HG02610 (cell line): Measurements from ENCODE around the gene PXT1.
"Not testable (repeated sequence)": the region's sequence is repeated elsewhere in the genome, so short reads cannot be mapped to it uniquely, and the experiment has no call there.

ENCODE experiments used
- ATAC-seq: cut with Tn5 transposase; IDR thresholded peaks from one replicate; pipeline ENCODE4 v1.9.1; 2021; ENCODE audit warnings: mild to moderate bottlenecking, moderate library complexity; ENCODE audit not compliant: unreplicated experiment

The PXT1 gene

GRCh38 chr6:36444470-36444869, 1.8 kb upstream of the PXT1 start:
- ATAC-seq, result no peak

- ATAC-seq, result no peak
Measured at GRCh38 chr6:36443471-36444428, 1.1 kb upstream of the PXT1 start.

DNA sequence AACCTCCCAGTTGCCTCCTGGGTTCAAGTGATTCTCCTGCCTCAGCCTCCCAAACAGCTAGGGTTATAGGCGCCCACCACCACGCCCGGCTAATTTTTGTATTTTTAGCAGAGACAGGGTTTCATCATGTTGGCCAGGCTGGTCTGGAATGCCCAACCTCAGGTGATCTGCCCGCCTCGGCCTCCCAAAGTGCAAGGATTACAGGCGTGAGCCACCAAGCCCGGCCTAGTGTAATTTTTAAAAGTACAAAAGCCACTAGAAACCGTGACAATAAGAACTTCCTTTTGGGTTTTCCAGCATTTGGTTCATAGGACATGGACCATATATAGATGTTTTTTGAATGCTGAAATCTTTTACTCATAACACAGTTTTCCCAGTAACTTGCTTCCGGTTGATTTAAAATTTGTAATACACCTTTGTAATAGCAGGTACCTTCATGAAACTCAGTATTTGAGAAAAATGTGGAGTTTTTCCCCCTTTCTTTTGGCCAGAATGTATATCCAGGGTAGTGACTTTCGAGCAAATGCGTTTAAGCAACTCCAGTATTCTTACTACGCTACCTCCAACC, 467 bp downstream of the PXT1 start:
- no peak for ATAC-seq

DNA sequence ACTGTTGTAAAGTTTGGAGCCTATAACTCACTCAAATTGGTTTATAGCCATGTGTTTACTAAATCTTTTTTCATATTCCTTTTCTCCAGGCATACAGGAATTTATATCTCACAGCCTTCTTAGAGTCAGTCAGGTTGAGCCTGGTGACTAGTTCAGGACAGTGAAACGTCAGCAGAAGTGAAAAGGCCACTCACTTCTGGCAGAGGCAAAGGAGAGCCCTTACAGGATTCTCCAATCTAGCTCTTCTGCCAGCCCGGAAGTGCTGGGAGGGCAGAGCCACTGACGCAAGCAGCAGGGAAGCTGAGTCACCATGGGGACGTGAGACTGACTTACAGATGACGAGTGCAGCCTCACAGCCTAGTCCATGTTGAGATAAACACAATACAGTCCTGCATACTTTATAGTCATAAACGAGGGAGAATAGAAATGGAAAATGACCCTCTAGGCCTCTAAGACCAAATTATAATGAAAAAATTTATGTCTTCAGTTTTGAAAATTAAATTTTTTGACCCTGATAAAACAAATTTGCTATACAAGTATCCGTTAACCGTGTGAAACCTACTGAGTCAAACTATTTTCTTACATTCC, 1.3 kb downstream of the PXT1 start:
- ATAC-seq, result peak; percentile 75

- no peak for ATAC-seq
Measured at GRCh38 chr6:36436466-36436865, 6.2 kb downstream of the PXT1 start.

- peak; percentile 66 for ATAC-seq
Measured at GRCh38 chr6:36432151-36432671, 10.4 kb downstream of the PXT1 start.

GRCh38 chr6:36431197-36431596, 11.5 kb downstream of the PXT1 start:
- no peak for ATAC-seq

- ATAC-seq, result no peak
Measured at GRCh38 chr6:36430351-36430750, 12.3 kb downstream of the PXT1 start.

GRCh38 chr6:36428911-36429310, 13.7 kb downstream of the PXT1 start:
- ATAC-seq, result no peak

GRCh38 chr6:36426622-36427021, 16.0 kb downstream of the PXT1 start:
- no peak for ATAC-seq

GRCh38 chr6:36423101-36423824, 19.4 kb downstream of the PXT1 start:
- ATAC-seq, result peak; percentile 92

DNA sequence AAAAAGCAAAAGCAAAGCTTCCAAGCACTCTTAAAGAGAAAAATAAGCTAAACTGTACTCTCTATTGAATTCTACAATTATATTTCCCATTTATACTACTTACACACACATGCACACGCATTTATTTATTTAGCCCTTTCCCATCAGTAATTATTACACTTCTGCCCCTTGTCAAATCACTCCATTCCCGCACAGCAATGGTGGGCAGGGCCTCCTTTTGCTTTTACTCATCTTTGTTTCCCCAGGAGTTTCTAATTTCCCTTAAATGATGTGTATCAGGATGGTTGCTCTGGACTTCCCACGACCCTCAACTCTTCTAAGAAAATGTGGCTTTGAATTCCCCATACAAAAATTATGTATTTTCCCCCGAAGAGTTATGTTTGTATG, 19.9 kb downstream of the PXT1 start:
- ATAC-seq, result peak; percentile 3

GRCh38 chr6:36419310-36419709, 23.3 kb downstream of the PXT1 start:
- no peak for ATAC-seq

DNA sequence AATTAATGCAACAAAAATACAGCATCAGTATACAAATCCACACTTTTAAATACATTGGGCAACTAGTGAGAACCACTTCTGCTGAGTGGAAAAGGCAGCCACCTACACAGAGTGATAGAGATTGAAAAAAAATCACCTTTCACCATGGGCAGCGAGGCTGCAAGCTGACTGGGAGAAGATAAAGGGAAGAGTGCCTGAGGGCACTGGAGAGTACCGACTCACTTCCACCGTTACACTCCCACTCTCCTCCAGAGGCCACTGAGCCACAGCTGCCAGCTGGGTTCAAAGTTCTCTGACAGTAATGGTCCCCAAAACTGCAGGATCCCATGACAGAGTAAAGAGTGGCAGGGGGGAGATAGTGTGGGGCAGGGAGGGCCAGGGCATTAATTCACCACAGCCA, 24.1 kb downstream of the PXT1 start:
- no peak for ATAC-seq

DNA sequence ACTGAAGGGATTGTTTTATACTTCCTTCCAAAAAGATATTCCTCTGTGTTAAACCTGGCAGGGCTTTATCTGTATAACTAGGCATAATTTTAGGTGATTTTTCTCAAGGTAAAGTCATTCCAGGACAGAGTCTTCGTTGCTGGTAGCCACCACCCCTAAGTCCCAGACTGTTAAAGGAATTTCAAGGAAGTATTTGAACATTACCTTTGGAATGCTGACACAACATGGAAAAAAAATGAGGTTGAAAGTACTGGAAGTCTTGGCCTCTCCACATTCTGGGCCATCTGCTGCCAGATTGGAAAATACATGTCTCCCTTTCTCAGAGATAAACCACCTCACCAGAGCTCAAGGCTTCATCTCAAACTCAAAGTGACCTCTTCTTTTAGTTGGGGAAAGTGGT, 28.2 kb downstream of the PXT1 start:
- no peak for ATAC-seq

DNA sequence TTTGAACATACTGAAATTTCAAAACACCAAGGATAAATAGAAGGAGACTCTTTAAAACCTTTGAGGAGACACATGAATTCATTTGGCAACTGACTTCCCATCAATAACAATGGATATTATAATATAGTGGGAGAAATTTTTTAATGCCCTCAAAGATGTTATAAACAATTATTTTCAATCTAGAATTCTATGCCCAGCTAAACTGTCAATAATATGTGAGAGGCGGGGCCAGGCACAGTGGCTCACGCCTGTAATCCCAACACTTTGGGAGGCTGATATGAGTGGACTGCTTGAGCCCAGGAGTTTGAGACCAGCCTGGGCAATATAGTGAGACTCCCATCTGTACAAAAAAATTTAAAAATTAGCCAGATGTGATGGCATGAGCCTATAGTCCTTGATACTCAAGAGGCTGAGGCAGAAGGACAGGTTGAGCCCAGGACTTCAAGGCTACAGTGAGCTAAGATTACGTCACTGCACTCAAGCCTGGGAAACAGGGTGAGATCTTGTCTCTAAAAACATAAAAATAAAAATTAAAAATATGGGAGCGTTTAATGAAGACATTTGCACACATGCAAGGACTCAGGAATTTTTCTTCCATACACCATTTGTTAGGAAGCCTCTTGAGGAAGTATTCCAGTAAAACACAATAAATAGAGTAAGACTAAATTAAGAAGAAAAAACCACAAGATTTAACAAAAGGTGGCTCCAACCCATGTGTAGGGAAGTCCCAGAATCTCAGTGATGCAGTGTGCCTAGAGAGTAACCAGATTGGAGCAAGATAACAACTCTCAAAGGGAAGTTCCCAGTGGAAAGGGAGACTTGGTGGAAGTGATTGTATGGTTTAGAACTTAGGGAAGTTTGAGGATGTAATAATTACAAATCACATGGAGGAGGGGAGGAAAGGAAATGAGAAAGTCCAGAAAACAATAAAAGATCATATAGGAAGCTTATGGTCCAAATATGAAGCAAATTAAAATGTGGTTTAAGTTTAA, 28.9 kb downstream of the PXT1 start:
- ATAC-seq, result no peak

DNA sequence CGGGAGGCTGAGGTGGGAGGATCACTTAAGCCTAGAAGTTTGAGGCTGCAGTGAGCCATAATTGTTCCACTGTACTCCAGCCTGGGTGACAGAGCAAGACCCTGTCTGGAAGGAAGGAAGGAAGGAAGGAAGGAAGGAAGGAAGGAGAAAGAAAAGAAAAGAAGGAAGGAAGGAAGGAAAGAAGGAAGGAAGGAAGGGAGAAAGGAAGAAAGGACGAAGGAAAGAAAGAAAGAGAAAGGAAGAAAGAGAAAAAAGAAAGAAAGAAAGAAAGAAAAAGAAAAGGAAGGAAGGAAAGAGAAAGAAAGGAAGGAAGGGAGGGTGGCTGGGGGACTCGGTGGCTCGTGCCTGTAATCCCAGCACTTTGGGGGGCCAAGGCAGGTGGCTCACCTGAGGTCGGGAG, 32.9 kb downstream of the PXT1 start:
- not testable (repeated sequence) for ATAC-seq

DNA sequence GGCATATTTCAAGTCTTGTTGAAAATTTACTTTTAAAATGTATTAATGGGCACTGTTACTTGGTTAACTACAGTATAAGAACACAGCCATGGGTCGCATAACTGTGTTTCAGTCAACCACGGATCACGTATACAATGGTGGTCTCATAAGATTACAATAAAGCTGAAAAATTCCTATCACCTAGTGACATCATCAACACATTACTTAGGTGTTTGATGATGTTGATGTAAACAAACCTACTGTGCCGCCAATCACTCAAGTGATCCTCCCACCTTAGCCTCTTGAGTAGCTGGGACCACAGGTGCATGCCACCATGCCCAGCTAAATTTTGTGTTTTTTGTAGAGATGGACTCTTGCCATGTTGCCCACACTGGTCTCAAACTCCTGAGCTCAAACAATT, 38.5 kb downstream of the PXT1 start:
- no peak for ATAC-seq

GRCh38 chr6:36402481-36402880, 40.2 kb downstream of the PXT1 start:
- no peak for ATAC-seq

DNA sequence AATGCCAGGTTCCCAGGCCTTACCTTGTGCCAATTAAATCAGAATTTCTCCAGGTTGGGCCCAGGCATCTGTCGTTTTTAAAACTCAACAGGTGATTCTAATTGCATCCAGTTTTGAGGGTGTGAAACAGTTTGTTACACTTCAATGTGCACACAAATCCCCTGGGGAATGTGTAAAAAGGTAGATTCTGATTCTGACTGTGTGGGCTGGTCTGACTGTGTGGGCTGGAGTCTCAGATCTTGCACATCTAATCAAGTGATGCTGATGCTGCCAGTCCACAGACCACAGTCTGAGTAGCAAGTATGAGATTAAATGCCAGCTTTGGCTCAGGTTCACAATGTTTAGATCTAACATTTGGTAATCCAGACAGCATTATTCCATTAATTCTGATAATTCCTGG, 42.7 kb downstream of the PXT1 start:
- ATAC-seq, result peak; percentile 73
